Stomach smooth muscle (tissue), 2 donors: Measurements from ENCODE around the gene TMEM154.
"Not testable (repeated sequence)": the region's sequence is repeated elsewhere in the genome, so short reads cannot be mapped to it uniquely, and the experiment has no call there.

Source experiments
- H3K27ac ChIP-seq: one replicate; pipeline ENCODE4 v1.7.0; 2013; ENCODE audit warnings: mild to moderate bottlenecking, low read length, inconsistent platforms
- H3K27me3 ChIP-seq, 2 donors: one replicate each; pipeline ENCODE4 v1.7.0; 2013; ENCODE audit warnings: low read length in 2 of 2; ENCODE audit not compliant: insufficient read depth in 2 of 2, control insufficient read depth in 1 of 2
- H3K36me3 ChIP-seq, 2 donors: one replicate each; pipeline ENCODE4 v1.7.0; 2013; ENCODE audit warnings: low read length in 2 of 2; ENCODE audit not compliant: control insufficient read depth in 2 of 2, insufficient read depth in 2 of 2
- H3K4me1 ChIP-seq: one replicate; pipeline ENCODE4 v1.7.0; 2013; ENCODE audit warnings: low read length; ENCODE audit not compliant: control insufficient read depth, insufficient read depth
- H3K4me3 ChIP-seq, 2 donors: one replicate each; pipeline ENCODE4 v1.7.0; 2013; ENCODE audit warnings: low read length in 2 of 2
- H3K9ac ChIP-seq, 2 donors: one replicate each; pipeline ENCODE4 v1.7.0; 2013; ENCODE audit warnings: low read length in 2 of 2, mild to moderate bottlenecking in 1 of 2
- H3K9me3 ChIP-seq, 2 donors: one replicate each; pipeline ENCODE4 v1.7.0; 2013; ENCODE audit warnings: low read length in 2 of 2; ENCODE audit not compliant: control insufficient read depth in 2 of 2
- donor health status: healthy.
- donor health status: Pancreatic carcinoma.

TMEM154 gene

GRCh38 chr4:152665691-152666395 lies 14.0 kb downstream of the TMEM154 start:
- Histone ChIP-seq H3K9ac (no peak overlapping the region), H3K27ac (no peak overlapping the region), H3K4me3 (no peak overlapping the region), H3K9me3 (no peaks in the 10 kb centered on the region), H3K4me1 (no peaks in the 10 kb centered on the region), H3K36me3 (no peaks in the 10 kb centered on the region), H3K27me3 (no peaks in the 10 kb centered on the region)

- H3K27ac ChIP-seq, H3K27me3 ChIP-seq, H3K4me3 ChIP-seq, H3K9ac ChIP-seq, H3K36me3 ChIP-seq, H3K4me1 ChIP-seq, H3K9me3 ChIP-seq: not testable (repeated sequence)
Observed at GRCh38 chr4:152664067-152664378, 15.8 kb downstream of the TMEM154 start.

- Histone ChIP-seq H3K9me3 (no peaks in the 10 kb centered on the region), H3K4me3 (no peak overlapping the region), H3K9ac (no peak overlapping the region), H3K4me1 (no peaks in the 10 kb centered on the region), H3K27ac (no peak overlapping the region), H3K36me3 (no peaks in the 10 kb centered on the region), H3K27me3 (no peaks in the 10 kb centered on the region)
Observed at GRCh38 chr4:152663203-152664066, 16.4 kb downstream of the TMEM154 start.

- Histone ChIP-seq H3K27ac (no peak overlapping the region), H3K9me3 (peaks cover 0 to 6% of the 10 kb centered on the region in 2 donors), H3K27me3 (no peaks in the 10 kb centered on the region), H3K4me1 (no peaks in the 10 kb centered on the region), H3K36me3 (no peaks in the 10 kb centered on the region), H3K9ac (no peak overlapping the region), H3K4me3 (no peak overlapping the region)
Observed at GRCh38 chr4:152661649-152662048, 18.1 kb downstream of the TMEM154 start.

- H3K4me3 ChIP-seq = no peak overlapping the region
- H3K9me3 ChIP-seq = peaks cover 0 to 6% of the 10 kb centered on the region in 2 donors
- H3K27me3 ChIP-seq = no peaks in the 10 kb centered on the region
- H3K27ac ChIP-seq = no peak overlapping the region
- no peaks in the 10 kb centered on the region for H3K36me3 ChIP-seq
- no peak overlapping the region for H3K9ac ChIP-seq
- no peaks in the 10 kb centered on the region for H3K4me1 ChIP-seq
Observed at GRCh38 chr4:152660526-152660925, 19.3 kb downstream of the TMEM154 start.

- Histone ChIP-seq H3K4me3 (no peak overlapping the region), H3K9ac (no peak overlapping the region), H3K4me1 (no peaks in the 10 kb centered on the region), H3K27ac (no peak overlapping the region), H3K36me3 (no peaks in the 10 kb centered on the region), H3K27me3 (no peaks in the 10 kb centered on the region), H3K9me3 (peaks cover 0 to 6% of the 10 kb centered on the region in 2 donors)
Observed at GRCh38 chr4:152659806-152660205, 20.0 kb downstream of the TMEM154 start.

GRCh38 chr4:152657657-152658056 lies 22.1 kb downstream of the TMEM154 start:
- H3K27ac ChIP-seq = no peak overlapping the region
- no peak overlapping the region for H3K4me3 ChIP-seq
- no peaks in the 10 kb centered on the region for H3K36me3 ChIP-seq
- peaks cover 0 to 6% of the 10 kb centered on the region in 2 donors for H3K9me3 ChIP-seq
- no peaks in the 10 kb centered on the region for H3K27me3 ChIP-seq
- H3K9ac ChIP-seq = no peak overlapping the region
- no peaks in the 10 kb centered on the region for H3K4me1 ChIP-seq

GRCh38 chr4:152655272-152656129 lies 24.3 kb downstream of the TMEM154 start:
- Histone ChIP-seq H3K4me1 (no peaks in the 10 kb centered on the region), H3K9me3 (peaks cover 0 to 6% of the 10 kb centered on the region in 2 donors), H3K27ac (no peak overlapping the region), H3K4me3 (no peak overlapping the region), H3K27me3 (no peaks in the 10 kb centered on the region), H3K9ac (no peak overlapping the region), H3K36me3 (no peaks in the 10 kb centered on the region)

- Histone ChIP-seq H3K4me1 (no peaks in the 10 kb centered on the region), H3K9me3 (peaks cover 0 to under 1% of the 10 kb centered on the region in 2 donors), H3K27ac (no peak overlapping the region), H3K36me3 (no peaks in the 10 kb centered on the region), H3K4me3 (no peak overlapping the region), H3K9ac (no peak overlapping the region), H3K27me3 (no peaks in the 10 kb centered on the region)
Observed at GRCh38 chr4:152652102-152652501, 27.7 kb downstream of the TMEM154 start.

- H3K4me1 ChIP-seq = no peaks in the 10 kb centered on the region
- H3K9ac ChIP-seq = no peak overlapping the region
- no peaks in the 10 kb centered on the region for H3K36me3 ChIP-seq
- H3K27me3 ChIP-seq = no peaks in the 10 kb centered on the region
- H3K4me3 ChIP-seq = no peak overlapping the region
- no peaks in the 10 kb centered on the region for H3K9me3 ChIP-seq
- H3K27ac ChIP-seq = no peak overlapping the region
Observed at GRCh38 chr4:152651473-152652060, 28.2 kb downstream of the TMEM154 start.
